ENCODE results near the gene ZNF256. TPM values are rescaled to one million over a fixed set of nuclear protein-coding genes. Genes with fewer than 3 reads are reported as not detected.
"Not testable (repeated sequence)": the region's sequence is repeated elsewhere in the genome, so short reads cannot be mapped to it uniquely, and the experiment has no call there.

The ZNF256 gene
- total RNA-seq, 4 donors from 2014 or later = 3.8 to 13.5 (median 4.2) TPM

GRCh38 chr19:57916168-57916995 lies 31.1 kb downstream of the ZNF256 start, which contains the start of gene ZNF417:
Gene ZNF417 (minus strand): TSS chr19:57916592. CDS start chr19:57916411, 181 bp downstream.
- intact Hi-C loops (cut with DNase I; ENCODE audit: low total_unique reads) (loop anchor here (10.0 kb wide), 1 partner anchor 142 kb away; no protein-coding TSS in a partner anchor), in situ Hi-C loops (cut with MboI; ENCODE audit: low pct_ligation_motif_present in 1 of 4, low pct_unique_long_range_greater_than_20kb in 1 of 4, low sequenced_read_pairs in 3 of 4) (loop anchor here in 1 of 4 donors (25.0 kb wide), 1 partner anchor 179 kb away; the partner anchor contains the start of genes ZNF671 and ZNF776)
- 0 to 2% methylated on average over 2 to 27 of the region's 51 CpGs for WGBS, 2 donors (ENCODE audit: low coverage in 1 of 2)
- Histone ChIP-seq H3K4me3 (peak within 1 kb of the TSS; percentile 76 to 97 (median 84)), H3K36me3 (peaks cover 0 to 10% (median 4%) of the 10 kb centered on the region in 4 donors), H3K9me3 (peaks cover 5 to 18% of the 10 kb centered on the region in 2 donors), H3K4me1 (peaks cover 6 to 13% (median 9%) of the 10 kb centered on the region in 4 donors), H3K27ac (peak within 1 kb of the TSS; percentile 81 to 87 (median 85))
- not testable (repeated sequence) for H3K27me3 ChIP-seq
- peak in 2 of 3 donors; percentile 50 for TF ChIP-seq POLR2AphosphoS5 (IDR thresholded peaks at IDR 0.05)
- peak; percentile 57 for TF ChIP-seq POLR2A (IDR thresholded peaks at IDR 0.05)
- peak in 1 of 5 experiments; percentile 16 for TF ChIP-seq CTCF (IDR thresholded peaks at IDR 0.05)
- peak; percentile 84 for DNase-seq

GRCh38 chr19:57914531-57914930 lies 33.0 kb downstream of the ZNF256 start:
- H3K4me1 ChIP-seq = peaks cover 6 to 13% (median 9%) of the 10 kb centered on the region in 4 donors
- TF ChIP-seq POLR2AphosphoS5 (IDR thresholded peaks at IDR 0.05) = no peak
- TF ChIP-seq EP300 (IDR thresholded peaks at IDR 0.05; ENCODE audit: low read depth) = no peak
- no peak for TF ChIP-seq CTCF (IDR thresholded peaks at IDR 0.05)
- no peak for TF ChIP-seq POLR2A (IDR thresholded peaks at IDR 0.05)
- H3K9me3 ChIP-seq = peaks cover 13 to 23% of the 10 kb centered on the region in 2 donors
- DNase-seq = no peak
- intact Hi-C loops (cut with DNase I; ENCODE audit: low total_unique reads) (loop anchor here (10.0 kb wide), 1 partner anchor 140 kb away; no protein-coding TSS in a partner anchor), in situ Hi-C loops (cut with MboI; ENCODE audit: low pct_ligation_motif_present in 1 of 4, low pct_unique_long_range_greater_than_20kb in 1 of 4, low sequenced_read_pairs in 3 of 4) (loop anchor here in 1 of 4 donors (25.0 kb wide), 1 partner anchor 177 kb away; the partner anchor contains the start of genes ZNF671 and ZNF776)
- peaks cover 0 to 25% (median 11%) of the 10 kb centered on the region in 4 donors for H3K36me3 ChIP-seq
- no peaks in the 10 kb centered on the region for H3K27me3 ChIP-seq
- 97 to 100% methylated on average over 2 to 3 of the region's 3 CpGs for WGBS, 2 donors (ENCODE audit: low coverage in 1 of 2)
- H3K4me3 ChIP-seq = no peak overlapping the region
- no peak overlapping the region for H3K27ac ChIP-seq

GRCh38 chr19:57907394-57907793 lies 40.1 kb downstream of the ZNF256 start:
- DNase-seq = no peak
- H3K27ac ChIP-seq = no peak overlapping the region
- H3K27me3 ChIP-seq = no peaks in the 10 kb centered on the region
- peaks cover 0 to under 1% (median 0%) of the 10 kb centered on the region in 4 donors for H3K4me1 ChIP-seq
- peaks cover 13 to 26% of the 10 kb centered on the region in 2 donors for H3K9me3 ChIP-seq
- TF ChIP-seq EP300 (IDR thresholded peaks at IDR 0.05; ENCODE audit: low read depth) = no peak
- no peak for TF ChIP-seq CTCF (IDR thresholded peaks at IDR 0.05)
- no peak for TF ChIP-seq POLR2AphosphoS5 (IDR thresholded peaks at IDR 0.05)
- intact Hi-C loops (cut with DNase I; ENCODE audit: low total_unique reads) = no loop called here
- 92 to 100% methylated on average over 2 to 3 of the region's 3 CpGs for WGBS, 2 donors (ENCODE audit: low coverage in 1 of 2)
- H3K36me3 ChIP-seq = peaks cover 0 to 43% (median 17%) of the 10 kb centered on the region in 4 donors
- in situ Hi-C loops (cut with MboI; ENCODE audit: low pct_ligation_motif_present in 1 of 4, low pct_unique_long_range_greater_than_20kb in 1 of 4, low sequenced_read_pairs in 3 of 4) = loop anchor here in 1 of 4 donors (25.0 kb wide), 1 partner anchor 170 kb away; the partner anchor contains the start of genes ZNF671 and ZNF776
- no peak overlapping the region for H3K4me3 ChIP-seq

- DNase-seq = no peak
- peaks cover 0 to 6% (median 0%) of the 10 kb centered on the region in 4 donors for H3K4me1 ChIP-seq
- TF ChIP-seq EP300 (IDR thresholded peaks at IDR 0.05; ENCODE audit: low read depth) (no peak), POLR2A (IDR thresholded peaks at IDR 0.05) (no peak), CTCF (IDR thresholded peaks at IDR 0.05) (no peak), POLR2AphosphoS5 (IDR thresholded peaks at IDR 0.05) (no peak)
- H3K27ac ChIP-seq = no peak overlapping the region
- no peaks in the 10 kb centered on the region for H3K27me3 ChIP-seq
- 79 to 85% methylated on average over 6 of the region's 6 CpGs for WGBS, 2 donors (ENCODE audit: low coverage in 1 of 2)
- peaks cover 0 to 24% (median 11%) of the 10 kb centered on the region in 4 donors for H3K36me3 ChIP-seq
- peaks cover 10 to 21% of the 10 kb centered on the region in 2 donors for H3K9me3 ChIP-seq
- in situ Hi-C loops (cut with MboI; ENCODE audit: low pct_ligation_motif_present in 1 of 4, low pct_unique_long_range_greater_than_20kb in 1 of 4, low sequenced_read_pairs in 3 of 4) = loop anchor here in 1 of 4 donors (25.0 kb wide), 1 partner anchor 168 kb away; the partner anchor contains the start of genes ZNF671 and ZNF776
- no peak overlapping the region for H3K4me3 ChIP-seq
- intact Hi-C loops (cut with DNase I; ENCODE audit: low total_unique reads) = no loop called here
Measured at GRCh38 chr19:57905258-57905657, 42.2 kb downstream of the ZNF256 start.
